ENCODE measurements around the gene GCAT.

DNA sequence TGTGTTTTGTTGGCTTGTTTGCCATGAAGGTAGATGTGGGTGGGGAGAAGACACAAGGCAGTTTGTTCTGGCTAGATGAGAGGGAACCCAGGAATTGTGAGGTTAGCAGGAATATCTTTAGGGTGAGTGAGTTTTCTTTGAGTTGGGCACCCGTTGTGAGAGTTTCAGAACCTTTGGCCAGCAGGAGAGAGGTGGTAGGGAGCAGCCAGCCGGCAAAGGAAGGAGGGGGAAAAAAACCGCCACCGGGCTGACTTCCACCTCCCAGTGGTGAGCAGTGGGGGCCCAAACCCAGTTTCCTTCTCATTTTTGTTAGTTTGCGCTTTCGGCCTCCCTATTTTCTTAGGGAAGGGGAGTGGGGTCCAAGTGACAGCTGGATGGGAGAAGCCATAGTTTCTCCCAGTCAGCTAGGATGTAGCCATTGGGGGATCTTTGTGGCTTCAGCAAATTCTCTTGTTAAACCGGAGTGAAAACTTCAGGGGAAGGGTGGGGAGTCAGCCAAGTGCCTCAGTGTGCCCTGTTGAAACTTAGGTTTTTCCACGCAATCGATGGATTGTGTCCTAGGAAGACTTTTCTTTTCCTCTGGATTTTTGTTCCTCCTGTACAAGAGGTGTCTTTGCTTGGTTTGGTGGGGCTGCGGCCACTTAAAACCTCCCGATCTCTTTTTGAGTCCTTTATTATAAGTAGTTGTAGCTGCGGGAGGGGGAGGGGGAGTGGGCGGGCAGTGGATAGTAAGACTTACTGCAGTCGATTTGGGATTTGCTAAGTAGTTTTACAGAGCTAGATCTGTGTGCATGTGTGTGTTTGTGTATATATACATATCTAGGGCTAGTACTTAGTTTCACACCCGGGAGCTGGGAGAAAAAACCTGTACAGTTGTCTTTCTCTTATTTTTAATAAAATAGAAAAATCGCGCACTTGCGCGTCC, 1.1 kb upstream of the GCAT start:
- TF ChIP-seq TCF7L2 (IDR thresholded peaks at IDR 0.05; ENCODE audit: low read depth, low read length) (no peak), MAX (IDR thresholded peaks at IDR 0.05) (no peak), JUND (CRISPR knock-in tag; IDR thresholded peaks at IDR 0.05) (no peak), ZNF3 (CRISPR knock-in tag; IDR thresholded peaks at IDR 0.05) (no peak), CC2D1A (CRISPR knock-in tag; IDR thresholded peaks at IDR 0.05) (no peak)
- TF ChIP-seq, protein P1, sequence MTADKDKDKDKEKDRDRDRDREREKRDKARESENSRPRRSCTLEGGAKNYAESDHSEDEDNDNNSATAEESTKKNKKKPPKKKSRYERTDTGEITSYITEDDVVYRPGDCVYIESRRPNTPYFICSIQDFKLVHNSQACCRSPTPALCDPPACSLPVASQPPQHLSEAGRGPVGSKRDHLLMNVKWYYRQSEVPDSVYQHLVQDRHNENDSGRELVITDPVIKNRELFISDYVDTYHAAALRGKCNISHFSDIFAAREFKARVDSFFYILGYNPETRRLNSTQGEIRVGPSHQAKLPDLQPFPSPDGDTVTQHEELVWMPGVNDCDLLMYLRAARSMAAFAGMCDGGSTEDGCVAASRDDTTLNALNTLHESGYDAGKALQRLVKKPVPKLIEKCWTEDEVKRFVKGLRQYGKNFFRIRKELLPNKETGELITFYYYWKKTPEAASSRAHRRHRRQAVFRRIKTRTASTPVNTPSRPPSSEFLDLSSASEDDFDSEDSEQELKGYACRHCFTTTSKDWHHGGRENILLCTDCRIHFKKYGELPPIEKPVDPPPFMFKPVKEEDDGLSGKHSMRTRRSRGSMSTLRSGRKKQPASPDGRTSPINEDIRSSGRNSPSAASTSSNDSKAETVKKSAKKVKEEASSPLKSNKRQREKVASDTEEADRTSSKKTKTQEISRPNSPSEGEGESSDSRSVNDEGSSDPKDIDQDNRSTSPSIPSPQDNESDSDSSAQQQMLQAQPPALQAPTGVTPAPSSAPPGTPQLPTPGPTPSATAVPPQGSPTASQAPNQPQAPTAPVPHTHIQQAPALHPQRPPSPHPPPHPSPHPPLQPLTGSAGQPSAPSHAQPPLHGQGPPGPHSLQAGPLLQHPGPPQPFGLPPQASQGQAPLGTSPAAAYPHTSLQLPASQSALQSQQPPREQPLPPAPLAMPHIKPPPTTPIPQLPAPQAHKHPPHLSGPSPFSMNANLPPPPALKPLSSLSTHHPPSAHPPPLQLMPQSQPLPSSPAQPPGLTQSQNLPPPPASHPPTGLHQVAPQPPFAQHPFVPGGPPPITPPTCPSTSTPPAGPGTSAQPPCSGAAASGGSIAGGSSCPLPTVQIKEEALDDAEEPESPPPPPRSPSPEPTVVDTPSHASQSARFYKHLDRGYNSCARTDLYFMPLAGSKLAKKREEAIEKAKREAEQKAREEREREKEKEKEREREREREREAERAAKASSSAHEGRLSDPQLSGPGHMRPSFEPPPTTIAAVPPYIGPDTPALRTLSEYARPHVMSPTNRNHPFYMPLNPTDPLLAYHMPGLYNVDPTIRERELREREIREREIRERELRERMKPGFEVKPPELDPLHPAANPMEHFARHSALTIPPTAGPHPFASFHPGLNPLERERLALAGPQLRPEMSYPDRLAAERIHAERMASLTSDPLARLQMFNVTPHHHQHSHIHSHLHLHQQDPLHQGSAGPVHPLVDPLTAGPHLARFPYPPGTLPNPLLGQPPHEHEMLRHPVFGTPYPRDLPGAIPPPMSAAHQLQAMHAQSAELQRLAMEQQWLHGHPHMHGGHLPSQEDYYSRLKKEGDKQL (CRISPR knock-in tag; IDR thresholded peaks at IDR 0.05; ENCODE audit: low read depth) = no peak
